ENCODE results near the gene CSMD2.

The CSMD2 gene

GRCh38 chr1:33943978-33944377 is 221.1 kb downstream of the CSMD2 start:
- peaks cover 4% of the 10 kb centered on the region for H3K4me1 ChIP-seq (ENCODE audit: control insufficient read depth, insufficient read depth, low read length)
- no peak overlapping the region for H3K9ac ChIP-seq (ENCODE audit: low read depth, low read length)
- H3K4me3 ChIP-seq (ENCODE audit: low read length), result no peak overlapping the region
- H3K4me2 ChIP-seq (ENCODE audit: low read length), result no peak overlapping the region
- no peaks in the 10 kb centered on the region for H3K36me3 ChIP-seq (ENCODE audit: insufficient read depth, low read length)
- peaks cover 18% of the 10 kb centered on the region for H3K27me3 ChIP-seq (ENCODE audit: control insufficient read depth, insufficient read depth, low read length)
- H3K9me3 ChIP-seq (replicated peaks; ENCODE audit: low read length), result no peaks in the 10 kb centered on the region

GRCh38 chr1:33932871-33933270 is 232.2 kb downstream of the CSMD2 start:
- H3K4me1 ChIP-seq (ENCODE audit: control insufficient read depth, insufficient read depth, low read length), result no peaks in the 10 kb centered on the region
- no peak overlapping the region for H3K4me2 ChIP-seq (ENCODE audit: low read length)
- no peaks in the 10 kb centered on the region for H3K36me3 ChIP-seq (ENCODE audit: insufficient read depth, low read length)
- peaks cover 6% of the 10 kb centered on the region for H3K27me3 ChIP-seq (ENCODE audit: control insufficient read depth, insufficient read depth, low read length)
- H3K9me3 ChIP-seq (replicated peaks; ENCODE audit: low read length), result no peaks in the 10 kb centered on the region
- no peak overlapping the region for H3K9ac ChIP-seq (ENCODE audit: low read depth, low read length)
- H3K4me3 ChIP-seq (ENCODE audit: low read length), result no peak overlapping the region

GRCh38 chr1:33931111-33931475 is 233.9 kb downstream of the CSMD2 start:
- H3K27me3 ChIP-seq (ENCODE audit: control insufficient read depth, insufficient read depth, low read length), result peaks cover 4% of the 10 kb centered on the region
- H3K9ac ChIP-seq (ENCODE audit: low read depth, low read length), result no peak overlapping the region
- H3K4me1 ChIP-seq (ENCODE audit: control insufficient read depth, insufficient read depth, low read length), result no peaks in the 10 kb centered on the region
- H3K4me3 ChIP-seq (ENCODE audit: low read length), result no peak overlapping the region
- no peaks in the 10 kb centered on the region for H3K9me3 ChIP-seq (replicated peaks; ENCODE audit: low read length)
- no peaks in the 10 kb centered on the region for H3K36me3 ChIP-seq (ENCODE audit: insufficient read depth, low read length)
- no peak overlapping the region for H3K4me2 ChIP-seq (ENCODE audit: low read length)

- Histone ChIP-seq H3K4me2 (ENCODE audit: low read length) (no peak overlapping the region), H3K9ac (ENCODE audit: low read depth, low read length) (no peak overlapping the region), H3K27me3 (ENCODE audit: control insufficient read depth, insufficient read depth, low read length) (peaks cover 4% of the 10 kb centered on the region), H3K9me3 (replicated peaks; ENCODE audit: low read length) (no peaks in the 10 kb centered on the region), H3K4me1 (ENCODE audit: control insufficient read depth, insufficient read depth, low read length) (no peaks in the 10 kb centered on the region), H3K36me3 (ENCODE audit: insufficient read depth, low read length) (no peaks in the 10 kb centered on the region), H3K4me3 (ENCODE audit: low read length) (no peak overlapping the region)
Observed at GRCh38 chr1:33930346-33931110, 234.5 kb downstream of the CSMD2 start.

- H3K27me3 ChIP-seq (ENCODE audit: control insufficient read depth, insufficient read depth, low read length), result peaks cover 4% of the 10 kb centered on the region
- H3K9ac ChIP-seq (ENCODE audit: low read depth, low read length), result no peak overlapping the region
- H3K9me3 ChIP-seq (replicated peaks; ENCODE audit: low read length), result no peaks in the 10 kb centered on the region
- H3K4me1 ChIP-seq (ENCODE audit: control insufficient read depth, insufficient read depth, low read length), result no peaks in the 10 kb centered on the region
- H3K4me3 ChIP-seq (ENCODE audit: low read length), result no peak overlapping the region
- H3K4me2 ChIP-seq (ENCODE audit: low read length), result no peak overlapping the region
- H3K36me3 ChIP-seq (ENCODE audit: insufficient read depth, low read length), result no peaks in the 10 kb centered on the region
Observed at GRCh38 chr1:33928251-33928650, 236.8 kb downstream of the CSMD2 start.

- no peaks in the 10 kb centered on the region for H3K4me1 ChIP-seq (ENCODE audit: control insufficient read depth, insufficient read depth, low read length)
- H3K27me3 ChIP-seq (ENCODE audit: control insufficient read depth, insufficient read depth, low read length), result peaks cover 4% of the 10 kb centered on the region
- H3K9ac ChIP-seq (ENCODE audit: low read depth, low read length), result no peak overlapping the region
- no peaks in the 10 kb centered on the region for H3K9me3 ChIP-seq (replicated peaks; ENCODE audit: low read length)
- no peaks in the 10 kb centered on the region for H3K36me3 ChIP-seq (ENCODE audit: insufficient read depth, low read length)
- no peak overlapping the region for H3K4me3 ChIP-seq (ENCODE audit: low read length)
- H3K4me2 ChIP-seq (ENCODE audit: low read length), result no peak overlapping the region
Observed at GRCh38 chr1:33927721-33928120, 237.3 kb downstream of the CSMD2 start.

GRCh38 chr1:33925586-33925985 is 239.4 kb downstream of the CSMD2 start:
- Histone ChIP-seq H3K36me3 (ENCODE audit: insufficient read depth, low read length) (no peaks in the 10 kb centered on the region), H3K9ac (ENCODE audit: low read depth, low read length) (no peak overlapping the region), H3K4me1 (ENCODE audit: control insufficient read depth, insufficient read depth, low read length) (no peaks in the 10 kb centered on the region), H3K9me3 (replicated peaks; ENCODE audit: low read length) (no peaks in the 10 kb centered on the region), H3K4me2 (ENCODE audit: low read length) (no peak overlapping the region), H3K4me3 (ENCODE audit: low read length) (no peak overlapping the region), H3K27me3 (ENCODE audit: control insufficient read depth, insufficient read depth, low read length) (peaks cover 3% of the 10 kb centered on the region)

GRCh38 chr1:33921281-33921680 is 243.7 kb downstream of the CSMD2 start:
- Histone ChIP-seq H3K27me3 (ENCODE audit: control insufficient read depth, insufficient read depth, low read length) (no peaks in the 10 kb centered on the region), H3K9ac (ENCODE audit: low read depth, low read length) (no peak overlapping the region), H3K4me3 (ENCODE audit: low read length) (no peak overlapping the region), H3K9me3 (replicated peaks; ENCODE audit: low read length) (no peaks in the 10 kb centered on the region), H3K36me3 (ENCODE audit: insufficient read depth, low read length) (no peaks in the 10 kb centered on the region), H3K4me2 (ENCODE audit: low read length) (no peak overlapping the region), H3K4me1 (ENCODE audit: control insufficient read depth, insufficient read depth, low read length) (no peaks in the 10 kb centered on the region)

GRCh38 chr1:33918368-33918767 is 246.7 kb downstream of the CSMD2 start:
- no peak overlapping the region for H3K9ac ChIP-seq (ENCODE audit: low read depth, low read length)
- no peaks in the 10 kb centered on the region for H3K9me3 ChIP-seq (replicated peaks; ENCODE audit: low read length)
- H3K36me3 ChIP-seq (ENCODE audit: insufficient read depth, low read length), result no peaks in the 10 kb centered on the region

GRCh38 chr1:33916786-33917185 is 248.2 kb downstream of the CSMD2 start:
- H3K4me2 ChIP-seq (ENCODE audit: low read length), result no peak overlapping the region
- no peak overlapping the region for H3K9ac ChIP-seq (ENCODE audit: low read depth, low read length)
- no peaks in the 10 kb centered on the region for H3K9me3 ChIP-seq (replicated peaks; ENCODE audit: low read length)
- no peaks in the 10 kb centered on the region for H3K4me1 ChIP-seq (ENCODE audit: control insufficient read depth, insufficient read depth, low read length)
- no peaks in the 10 kb centered on the region for H3K36me3 ChIP-seq (ENCODE audit: insufficient read depth, low read length)
- H3K27me3 ChIP-seq (ENCODE audit: control insufficient read depth, insufficient read depth, low read length), result no peaks in the 10 kb centered on the region
- no peak overlapping the region for H3K4me3 ChIP-seq (ENCODE audit: low read length)

More at GRCh38 chr1:33918368-33918767, 246.7 kb downstream of the CSMD2 start:
- Histone ChIP-seq H3K4me3 (ENCODE audit: low read length) (no peak overlapping the region), H3K4me2 (ENCODE audit: low read length) (no peak overlapping the region), H3K4me1 (ENCODE audit: control insufficient read depth, insufficient read depth, low read length) (no peaks in the 10 kb centered on the region), H3K27me3 (ENCODE audit: control insufficient read depth, insufficient read depth, low read length) (no peaks in the 10 kb centered on the region)

- H3K4me2 ChIP-seq (ENCODE audit: low read length), result no peak overlapping the region
- no peak overlapping the region for H3K9ac ChIP-seq (ENCODE audit: low read depth, low read length)
- H3K36me3 ChIP-seq (ENCODE audit: insufficient read depth, low read length), result no peaks in the 10 kb centered on the region
- no peaks in the 10 kb centered on the region for H3K27me3 ChIP-seq (ENCODE audit: control insufficient read depth, insufficient read depth, low read length)
- no peak overlapping the region for H3K4me3 ChIP-seq (ENCODE audit: low read length)
- H3K9me3 ChIP-seq (replicated peaks; ENCODE audit: low read length), result no peaks in the 10 kb centered on the region
- no peaks in the 10 kb centered on the region for H3K4me1 ChIP-seq (ENCODE audit: control insufficient read depth, insufficient read depth, low read length)
Observed at GRCh38 chr1:33914531-33914930, 250.5 kb downstream of the CSMD2 start.

GRCh38 chr1:33908324-33908956 is 256.6 kb downstream of the CSMD2 start:
- H3K9me3 ChIP-seq (replicated peaks; ENCODE audit: low read length), result no peaks in the 10 kb centered on the region
- H3K36me3 ChIP-seq (ENCODE audit: insufficient read depth, low read length), result no peaks in the 10 kb centered on the region
- no peak overlapping the region for H3K9ac ChIP-seq (ENCODE audit: low read depth, low read length)
- no peak overlapping the region for H3K4me2 ChIP-seq (ENCODE audit: low read length)
- H3K4me3 ChIP-seq (ENCODE audit: low read length), result no peak overlapping the region
- no peaks in the 10 kb centered on the region for H3K27me3 ChIP-seq (ENCODE audit: control insufficient read depth, insufficient read depth, low read length)
- no peaks in the 10 kb centered on the region for H3K4me1 ChIP-seq (ENCODE audit: control insufficient read depth, insufficient read depth, low read length)

Measured in skeletal muscle satellite cell (primary cell).